NK-92 (cell line): ENCODE results near the gene CEP350.
"Not testable (repeated sequence)": the region's sequence is repeated elsewhere in the genome, so short reads cannot be mapped to it uniquely, and the experiment has no call there.

Experiments
- DNase-seq: peaks from one replicate; lab custom pipeline; 2025; ENCODE audit not compliant: unreplicated experiment; lab: John Stamatoyannopoulos, UW

CEP350 gene

GRCh38 chr1:180116964-180117763 lies 162.6 kb downstream of the CEP350 start:
- no peak for DNase-seq

- no peak for DNase-seq
These were observed 163.1 kb downstream of the CEP350 start for GRCh38 chr1:180117764-180118116.

- DNase-seq, result no peak
These were observed 165.2 kb downstream of the CEP350 start for GRCh38 chr1:180119837-180120236.

DNA sequence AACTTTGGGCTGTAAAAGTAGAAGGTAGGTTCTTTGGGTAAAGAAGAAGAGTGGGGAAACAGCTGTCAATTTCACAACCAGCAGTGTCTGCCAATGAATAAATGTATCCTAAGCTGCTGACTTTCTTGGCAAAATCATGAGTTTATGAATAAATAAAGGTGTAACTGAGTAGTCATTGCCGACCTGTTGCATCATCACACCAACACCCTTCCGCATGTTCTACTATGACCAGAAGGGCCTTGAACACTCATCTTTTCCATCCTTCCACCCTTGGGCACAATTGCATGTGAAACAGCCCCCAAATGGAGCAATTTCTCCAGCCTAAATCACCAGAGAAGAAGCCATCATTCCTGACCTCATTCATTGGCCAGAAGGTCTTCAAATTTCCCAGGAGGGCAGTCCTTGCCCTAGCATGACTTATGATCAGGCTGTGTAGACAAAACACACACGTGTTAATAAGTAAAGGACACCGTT lies 168.9 kb downstream of the CEP350 start:
- no peak for DNase-seq

- no peak for DNase-seq
These were observed 176.0 kb downstream of the CEP350 start for GRCh38 chr1:180130651-180131050.

GRCh38 chr1:180131510-180131909 lies 176.9 kb downstream of the CEP350 start:
- no peak for DNase-seq

DNA sequence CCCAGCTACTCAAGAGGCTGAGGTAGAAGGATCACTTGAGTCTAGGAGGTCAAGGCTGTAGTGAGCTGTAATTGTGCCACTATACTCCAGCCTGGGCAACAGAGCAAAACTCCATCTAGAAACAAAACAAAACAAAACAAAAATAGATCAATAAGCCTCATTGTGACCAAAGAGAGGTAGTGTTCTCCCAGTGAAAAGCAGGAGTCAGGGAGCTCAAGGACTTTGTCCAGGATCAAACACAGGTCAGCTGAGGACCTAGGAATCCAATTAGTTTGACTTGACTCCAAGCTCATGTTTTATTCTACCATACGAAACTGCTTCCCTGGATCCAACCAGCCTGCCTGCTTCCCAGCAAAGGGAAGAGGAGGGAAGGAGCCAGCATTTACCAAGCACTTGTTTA lies 178.6 kb downstream of the CEP350 start:
- DNase-seq, result no peak

- not testable (repeated sequence) for DNase-seq
These were observed 179.1 kb downstream of the CEP350 start for GRCh38 chr1:180133688-180134087.

DNA sequence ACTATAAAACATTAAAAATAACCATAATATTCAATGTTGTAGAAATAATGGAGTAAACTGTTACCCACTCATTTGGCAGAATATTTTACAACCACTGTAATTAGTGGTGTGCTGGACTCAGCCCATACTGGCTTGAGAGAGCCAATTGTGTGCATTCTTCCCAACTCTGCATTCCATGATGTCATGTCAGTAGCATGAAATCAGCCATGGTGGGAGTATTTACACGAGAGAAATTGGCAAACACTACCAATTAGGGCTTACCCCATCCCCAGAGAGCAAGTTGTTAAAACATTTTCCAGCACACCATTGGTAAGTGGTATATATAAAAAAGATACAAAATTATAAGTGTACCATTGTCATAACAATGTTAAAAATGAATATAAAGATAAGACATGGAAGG lies 180.9 kb downstream of the CEP350 start:
- no peak for DNase-seq

DNA sequence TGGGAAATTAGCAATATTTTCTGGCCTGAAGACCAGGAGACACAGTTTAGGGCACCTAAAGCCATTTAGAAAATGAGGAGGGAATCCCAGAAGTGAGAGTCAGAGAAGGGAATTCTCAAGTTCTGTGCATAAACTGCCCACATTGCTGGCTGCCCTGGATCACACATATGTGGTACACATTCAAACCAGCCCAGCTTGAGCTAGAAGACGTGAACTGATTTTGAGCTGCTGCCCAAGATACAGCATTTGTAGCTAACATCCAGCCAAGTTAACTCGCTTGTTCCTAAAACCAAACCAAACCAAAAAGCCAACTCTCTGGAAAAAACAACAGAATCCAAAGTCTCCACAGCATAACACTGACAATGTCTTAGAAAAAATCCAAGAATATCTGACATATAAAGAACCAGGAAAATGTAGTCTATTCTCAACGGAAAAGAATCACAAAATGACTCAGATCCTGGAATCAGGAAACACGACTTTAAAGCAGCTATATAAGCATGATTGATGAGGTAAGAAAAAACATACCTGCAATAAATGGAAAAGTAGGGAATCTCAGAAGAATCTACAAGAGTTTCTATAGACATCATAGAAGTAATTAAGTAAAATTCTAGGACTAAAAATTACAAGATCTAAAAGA lies 181.8 kb downstream of the CEP350 start:
- no peak for DNase-seq

GRCh38 chr1:180136968-180137356 lies 182.4 kb downstream of the CEP350 start:
- no peak for DNase-seq

DNA sequence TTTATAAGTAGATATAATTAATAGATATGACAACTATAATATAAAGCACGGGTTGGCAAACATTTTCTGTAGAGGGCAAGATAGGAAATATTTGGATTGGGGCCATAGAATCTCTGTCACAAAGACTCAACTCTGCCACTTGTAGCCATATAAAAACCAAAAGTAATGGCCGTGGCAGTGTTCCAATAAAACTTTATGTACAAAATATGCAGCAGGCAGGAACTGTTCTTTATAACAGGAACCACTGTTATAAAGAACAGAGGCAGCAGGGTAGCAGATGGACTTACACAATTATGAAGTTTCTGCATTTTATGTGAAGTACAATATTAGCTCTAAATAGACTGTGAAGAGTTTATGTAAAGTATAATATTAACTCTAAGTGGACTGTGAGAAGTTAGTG lies 183.2 kb downstream of the CEP350 start:
- DNase-seq, result no peak

- DNase-seq, result no peak
These were observed 186.8 kb downstream of the CEP350 start for GRCh38 chr1:180141381-180141934.

DNA sequence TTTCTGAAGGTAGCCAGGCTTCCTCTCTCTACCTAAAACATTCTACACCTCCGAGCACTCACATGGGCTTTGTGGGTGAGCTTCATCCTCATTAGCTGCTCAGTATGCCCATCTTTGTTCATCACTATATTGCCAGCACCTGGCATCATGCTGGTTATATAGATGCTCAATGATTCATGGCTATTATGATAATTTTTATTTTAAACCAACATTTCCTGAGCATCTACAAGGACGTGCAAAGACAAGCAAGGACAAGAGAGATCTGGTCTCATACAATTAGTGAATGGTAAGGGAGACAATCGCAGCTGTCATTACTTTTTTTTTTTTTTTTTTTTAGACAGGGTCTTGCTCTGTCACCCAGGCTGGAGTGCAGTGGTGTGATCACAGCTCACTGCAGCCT lies 188.7 kb downstream of the CEP350 start:
- DNase-seq, result no peak

GRCh38 chr1:180144659-180145357 lies 190.2 kb downstream of the CEP350 start:
- DNase-seq, result no peak

DNA sequence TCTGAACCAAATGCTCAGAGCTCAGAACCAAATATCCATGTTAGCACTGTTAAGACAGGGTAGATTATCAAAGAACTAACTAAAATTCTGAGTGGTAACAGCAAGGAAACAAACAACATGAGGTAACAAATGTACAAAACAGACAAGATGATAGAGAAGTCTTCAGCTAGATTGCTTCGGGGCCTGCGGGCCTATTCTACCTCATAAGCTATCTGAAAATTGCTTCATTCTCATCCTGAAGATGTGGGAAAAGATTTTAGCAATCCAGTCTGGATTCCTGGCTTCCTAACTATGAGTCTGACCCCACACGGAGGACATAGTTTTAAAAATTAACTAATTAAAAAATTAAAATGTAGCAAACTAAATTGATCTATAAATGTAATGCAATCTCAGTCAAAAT lies 190.8 kb downstream of the CEP350 start:
- DNase-seq, result no peak

- DNase-seq, result no peak
These were observed 196.4 kb downstream of the CEP350 start for GRCh38 chr1:180150982-180151381.

- no peak for DNase-seq
These were observed 196.9 kb downstream of the CEP350 start for GRCh38 chr1:180151508-180151907.

DNA sequence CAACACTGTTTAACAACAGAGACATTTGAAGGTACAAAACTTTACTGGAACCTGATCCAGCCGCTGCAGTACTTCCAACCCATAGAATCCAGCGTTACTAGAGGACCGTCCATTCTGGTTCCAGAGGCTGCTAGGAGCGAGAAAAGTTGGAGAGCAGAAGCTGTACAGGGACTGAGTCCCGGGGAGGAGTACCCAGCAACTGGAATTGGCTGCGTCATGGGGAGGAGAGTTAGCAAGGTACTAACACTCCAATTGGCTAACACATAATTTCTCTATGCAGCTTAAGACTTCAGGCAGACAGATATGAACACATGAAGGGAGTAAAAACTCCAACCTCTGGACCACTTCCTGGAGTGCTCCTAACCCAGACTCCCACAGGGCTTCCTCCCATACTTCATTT lies 198.0 kb downstream of the CEP350 start:
- no peak for DNase-seq

DNA sequence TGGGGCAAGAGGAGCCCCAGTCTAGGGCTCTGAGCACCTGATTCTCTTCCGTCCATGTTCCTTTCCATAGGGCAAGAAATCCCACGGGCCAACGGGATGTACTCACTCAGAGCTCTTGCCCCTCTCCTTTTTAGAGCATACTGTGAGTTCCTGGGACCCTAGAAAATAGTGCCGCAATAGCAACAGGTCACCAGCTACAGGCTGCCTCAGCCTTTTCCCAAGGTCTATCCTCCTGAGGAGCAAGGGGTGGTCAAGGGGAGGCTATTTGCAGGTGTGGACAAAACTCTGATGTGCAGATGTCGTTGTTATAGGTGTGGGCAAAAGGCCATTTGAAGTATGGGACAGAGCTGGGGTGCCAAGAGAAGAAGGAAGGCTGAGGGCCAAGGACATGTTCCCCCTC lies 198.4 kb downstream of the CEP350 start:
- DNase-seq, result no peak

GRCh38 chr1:180154003-180154324 lies 199.4 kb downstream of the CEP350 start:
- DNase-seq, result no peak
